Nephron progenitor cell (in vitro differentiated cells): ENCODE data around the gene ADAMTS18.

Experiments used
- DNase-seq: peaks from one replicate; pipeline ENCODE4 v3.0.0; 2021
- H3K27ac Mint-ChIP-seq: 2 replicates; pipeline ENCODE4 v1.8.0; 2021; ENCODE audit warnings: mild to moderate bottlenecking, moderate library complexity, mixed read lengths
- H3K27me3 Mint-ChIP-seq: 2 replicates; pipeline ENCODE4 v1.8.0; 2021; ENCODE audit warnings: mild to moderate bottlenecking, low read depth, mixed read lengths; ENCODE audit not compliant: poor library complexity
- H3K36me3 Mint-ChIP-seq: 2 replicates; pipeline ENCODE4 v1.8.0; 2021; ENCODE audit warnings: low read depth, mixed read lengths
- H3K4me1 Mint-ChIP-seq: 2 replicates; pipeline ENCODE4 v1.8.0; 2021; ENCODE audit warnings: mixed read lengths
- H3K4me3 Mint-ChIP-seq: 2 replicates; pipeline ENCODE4 v1.8.0; 2021; ENCODE audit warnings: mild to moderate bottlenecking, moderate library complexity, mixed read lengths
- H3K9me3 Mint-ChIP-seq: 2 replicates; pipeline ENCODE4 v1.8.0; 2021; ENCODE audit warnings: mild to moderate bottlenecking, moderate library complexity, mixed read lengths
- CTCF ChIP-seq: fragments of 200-600 bp; sonication (generic); IDR thresholded peaks from 2 replicates; pipeline ENCODE4 v1.5.0; 2021; ENCODE audit warnings: antibody characterized with exemption

The ADAMTS18 gene

DNA sequence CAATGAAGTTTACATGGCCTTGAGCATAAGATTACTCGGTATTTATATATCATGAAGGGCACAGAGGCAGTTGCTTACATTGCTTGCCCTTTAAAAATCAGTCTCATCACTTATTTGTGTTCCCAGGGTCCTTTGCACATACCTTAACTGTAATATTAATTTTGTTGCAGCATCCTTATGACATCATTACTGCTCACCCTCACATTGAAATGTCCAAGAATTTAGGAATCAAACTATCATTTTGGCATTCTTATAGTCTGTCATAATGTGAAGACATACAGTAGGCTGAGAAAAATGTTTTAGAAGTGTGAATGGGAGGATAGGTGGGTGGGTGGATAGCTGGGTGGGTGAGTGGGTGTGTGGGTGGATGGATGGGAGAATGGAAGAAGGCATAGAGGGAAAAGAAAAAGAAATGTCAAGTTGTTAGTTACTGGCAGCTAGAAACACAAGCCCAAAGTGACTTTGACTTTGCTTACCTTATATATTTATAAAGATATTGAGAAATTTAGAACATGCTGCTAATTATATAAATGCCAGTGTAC is 17.8 kb downstream of the ADAMTS18 start:
- H3K4me1 Mint-ChIP-seq = peaks cover 10% of the 10 kb centered on the region
- no peaks in the 10 kb centered on the region for H3K9me3 Mint-ChIP-seq
- no peaks in the 10 kb centered on the region for H3K36me3 Mint-ChIP-seq
- H3K27ac Mint-ChIP-seq = no peak overlapping the region
- no peak for TF ChIP-seq CTCF
- no peak for DNase-seq
- H3K27me3 Mint-ChIP-seq = peaks cover 3% of the 10 kb centered on the region
- no peak overlapping the region for H3K4me3 Mint-ChIP-seq

GRCh38 chr16:77414752-77415231 is 20.0 kb downstream of the ADAMTS18 start:
- Mint-ChIP-seq H3K4me3 (no peak overlapping the region), H3K4me1 (peaks cover 4% of the 10 kb centered on the region), H3K27me3 (no peaks in the 10 kb centered on the region)

GRCh38 chr16:77410449-77410848 is 24.4 kb downstream of the ADAMTS18 start:
- Mint-ChIP-seq H3K9me3 (peaks cover 25% of the 10 kb centered on the region), H3K27me3 (no peaks in the 10 kb centered on the region), H3K27ac (no peak overlapping the region), H3K4me3 (no peak overlapping the region), H3K36me3 (peaks cover 19% of the 10 kb centered on the region), H3K4me1 (peaks cover 14% of the 10 kb centered on the region)
- DNase-seq = no peak
- TF ChIP-seq CTCF = no peak

More at GRCh38 chr16:77414752-77415231, 20.0 kb downstream of the ADAMTS18 start:
- no peak for DNase-seq
- Mint-ChIP-seq H3K36me3 (peaks cover 5% of the 10 kb centered on the region), H3K9me3 (no peaks in the 10 kb centered on the region), H3K27ac (no peak overlapping the region)
- TF ChIP-seq CTCF = no peak

- TF ChIP-seq CTCF = no peak
- Mint-ChIP-seq H3K36me3 (peaks cover 19% of the 10 kb centered on the region), H3K27me3 (no peaks in the 10 kb centered on the region), H3K9me3 (peaks cover 25% of the 10 kb centered on the region), H3K4me1 (peaks cover 25% of the 10 kb centered on the region), H3K27ac (no peak overlapping the region), H3K4me3 (no peak overlapping the region)
- DNase-seq = peak; percentile 9
These were observed 25.5 kb downstream of the ADAMTS18 start for GRCh38 chr16:77409311-77409710.

- peaks cover 19% of the 10 kb centered on the region for H3K36me3 Mint-ChIP-seq
- H3K4me3 Mint-ChIP-seq = no peak overlapping the region
- no peak for DNase-seq
- peaks cover 25% of the 10 kb centered on the region for H3K9me3 Mint-ChIP-seq
- no peaks in the 10 kb centered on the region for H3K27me3 Mint-ChIP-seq
- H3K27ac Mint-ChIP-seq = no peak overlapping the region
- peaks cover 32% of the 10 kb centered on the region for H3K4me1 Mint-ChIP-seq
- TF ChIP-seq CTCF = no peak
These were observed 26.2 kb downstream of the ADAMTS18 start for GRCh38 chr16:77408607-77409006.

DNA sequence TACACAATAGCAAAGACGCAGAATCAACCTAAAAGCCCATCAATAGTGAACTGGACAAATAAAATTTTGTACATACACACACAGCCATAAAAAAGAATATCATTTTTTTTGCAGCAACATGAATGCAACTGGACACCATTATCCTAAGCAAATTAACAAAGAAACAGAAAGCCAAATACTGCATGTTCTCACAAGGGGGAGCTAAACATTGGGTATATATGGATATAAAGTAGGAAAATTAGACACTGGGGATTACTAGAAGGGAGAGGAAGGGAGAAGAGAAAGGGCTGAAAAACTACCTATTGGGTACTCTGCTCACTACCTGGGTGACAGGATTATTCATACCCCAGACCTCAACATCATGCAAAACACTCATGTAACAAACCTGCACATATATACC is 28.2 kb downstream of the ADAMTS18 start:
- no peak overlapping the region for H3K27ac Mint-ChIP-seq
- H3K9me3 Mint-ChIP-seq = peaks cover 25% of the 10 kb centered on the region
- no peak overlapping the region for H3K4me3 Mint-ChIP-seq
- no peak for TF ChIP-seq CTCF
- peaks cover 19% of the 10 kb centered on the region for H3K36me3 Mint-ChIP-seq
- no peak for DNase-seq
- no peaks in the 10 kb centered on the region for H3K27me3 Mint-ChIP-seq
- H3K4me1 Mint-ChIP-seq = peaks cover 34% of the 10 kb centered on the region
